Mesodermal cell (in vitro differentiated cells): ENCODE results near the gene CHIT1.

Source experiments
- H3K27ac ChIP-seq: 2 replicates; pipeline ENCODE4 v1.7.0; 2013; ENCODE audit warnings: mild to moderate bottlenecking, low read depth, low read length, moderate library complexity; ENCODE audit not compliant: severe bottlenecking
- H3K36me3 ChIP-seq: 2 replicates; pipeline ENCODE4 v1.7.1; 2013; ENCODE audit warnings: mild to moderate bottlenecking, low read length, moderate library complexity; ENCODE audit not compliant: control insufficient read depth, insufficient read depth
- H3K4me1 ChIP-seq: one replicate; pipeline ENCODE4 v1.7.1; 2013; ENCODE audit warnings: mild to moderate bottlenecking, low read length; ENCODE audit not compliant: insufficient read depth, control insufficient read depth, poor library complexity, severe bottlenecking
- H3K4me3 ChIP-seq: 2 replicates; pipeline ENCODE4 v1.7.0; 2013; ENCODE audit warnings: low read length, control low read depth, mild to moderate bottlenecking; ENCODE audit not compliant: insufficient read depth, poor library complexity, severe bottlenecking; ENCODE audit errors: extremely low read depth
- H3K9me3 ChIP-seq: 2 replicates; pipeline ENCODE4 v1.7.1; 2013; ENCODE audit warnings: mild to moderate bottlenecking, low read length, moderate library complexity; ENCODE audit not compliant: control insufficient read depth
- WGBS, 2 experiments: methylation state at CpG; one replicate each; pipeline ENCODE4 v1.1.5; 2013; ENCODE audit warnings: missing lambda C conversion rate in 2 of 2; ENCODE audit not compliant: insufficient coverage in 2 of 2; 5-methylcytosine and 5-hydroxymethylcytosine counted together

The CHIT1 gene

DNA sequence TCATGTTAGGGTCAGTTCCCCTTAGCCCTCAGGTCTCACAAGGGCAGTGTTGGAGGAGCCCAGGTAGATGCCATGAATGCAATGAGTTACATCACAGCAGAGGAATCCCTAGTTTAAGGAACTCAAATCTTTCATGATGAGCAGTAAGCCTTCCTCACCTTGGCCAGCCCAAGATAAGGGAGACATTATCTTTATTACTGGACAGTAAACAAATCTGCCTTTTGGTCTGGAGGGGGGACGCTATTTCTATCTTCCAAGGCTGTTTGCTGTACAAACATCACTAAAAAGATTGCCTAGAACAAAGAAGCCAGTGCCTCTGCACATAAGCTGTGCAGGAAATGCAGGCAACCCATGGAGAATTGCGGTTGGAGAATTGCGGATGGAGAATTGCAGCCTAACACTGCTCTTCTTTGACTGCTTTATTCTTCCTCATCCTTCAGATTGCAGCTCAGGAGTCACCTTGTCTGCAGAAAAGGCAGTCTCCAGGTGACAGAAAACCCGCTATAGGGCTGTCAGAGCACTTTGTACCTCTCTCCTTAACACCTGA lies 40.7 kb downstream of the CHIT1 start:
- 90 to 97% methylated on average over 3 of the region's 4 CpGs for WGBS, 2 experiments
- Histone ChIP-seq H3K9me3 (no peaks in the 10 kb centered on the region), H3K4me1 (peaks cover 19% of the 10 kb centered on the region), H3K36me3 (no peaks in the 10 kb centered on the region), H3K27ac (no peak overlapping the region), H3K4me3 (no peak overlapping the region)

DNA sequence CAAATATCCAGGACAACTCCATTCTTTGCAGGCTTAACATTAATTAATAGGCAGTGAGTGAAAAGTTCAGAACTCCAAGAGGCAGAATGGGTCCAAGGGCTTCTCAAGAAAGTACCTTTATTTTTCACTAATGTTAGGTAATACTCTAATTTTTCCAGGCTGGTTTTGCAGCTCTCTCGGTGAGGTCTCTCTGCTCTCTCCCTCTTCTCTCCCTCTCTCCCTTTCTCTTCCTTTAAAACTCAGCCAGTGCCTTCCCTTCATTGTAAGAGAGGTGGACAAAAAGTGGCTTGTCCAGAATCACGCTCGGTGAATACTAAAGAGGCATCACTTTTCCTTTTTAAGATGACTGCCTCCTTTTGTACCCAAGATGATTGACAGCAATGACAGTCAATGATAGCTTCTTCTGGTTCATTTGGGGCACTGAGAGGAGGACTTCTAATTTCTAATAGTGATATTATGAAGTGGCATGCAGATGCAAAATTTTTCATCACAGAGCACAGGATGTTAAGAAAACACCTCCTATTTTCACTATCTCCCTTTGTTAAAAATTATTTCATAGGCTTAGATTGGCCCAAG lies 41.7 kb downstream of the CHIT1 start:
- Histone ChIP-seq H3K9me3 (no peaks in the 10 kb centered on the region), H3K36me3 (no peaks in the 10 kb centered on the region), H3K27ac (no peak overlapping the region), H3K4me1 (peaks cover 19% of the 10 kb centered on the region), H3K4me3 (no peak overlapping the region)
- WGBS, 2 experiments = 100% methylated on average over 2 of the region's 3 CpGs; no CpG with 5 or more reads in 1 of the 2 experiments

DNA sequence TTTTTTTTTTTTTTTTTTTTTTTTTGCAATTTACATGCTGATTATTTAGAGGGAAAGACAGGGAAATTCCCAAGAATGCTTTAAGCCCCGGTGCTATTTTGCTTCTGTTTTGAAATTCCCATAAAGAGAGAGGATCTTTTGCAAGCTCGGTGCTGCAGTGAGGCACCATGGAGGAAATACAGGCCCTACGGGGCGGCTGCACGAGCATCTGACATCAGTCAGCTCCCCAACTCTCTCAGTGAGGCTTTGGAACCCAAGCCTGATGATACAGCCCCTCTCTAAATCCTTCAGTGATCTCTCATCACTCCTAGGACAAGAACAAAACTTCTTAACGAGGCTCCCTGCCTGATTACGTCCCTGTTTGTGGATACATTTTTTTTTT lies 42.2 kb downstream of the CHIT1 start:
- 35 to 41% methylated on average over 6 of the region's 7 CpGs for WGBS, 2 experiments

DNA sequence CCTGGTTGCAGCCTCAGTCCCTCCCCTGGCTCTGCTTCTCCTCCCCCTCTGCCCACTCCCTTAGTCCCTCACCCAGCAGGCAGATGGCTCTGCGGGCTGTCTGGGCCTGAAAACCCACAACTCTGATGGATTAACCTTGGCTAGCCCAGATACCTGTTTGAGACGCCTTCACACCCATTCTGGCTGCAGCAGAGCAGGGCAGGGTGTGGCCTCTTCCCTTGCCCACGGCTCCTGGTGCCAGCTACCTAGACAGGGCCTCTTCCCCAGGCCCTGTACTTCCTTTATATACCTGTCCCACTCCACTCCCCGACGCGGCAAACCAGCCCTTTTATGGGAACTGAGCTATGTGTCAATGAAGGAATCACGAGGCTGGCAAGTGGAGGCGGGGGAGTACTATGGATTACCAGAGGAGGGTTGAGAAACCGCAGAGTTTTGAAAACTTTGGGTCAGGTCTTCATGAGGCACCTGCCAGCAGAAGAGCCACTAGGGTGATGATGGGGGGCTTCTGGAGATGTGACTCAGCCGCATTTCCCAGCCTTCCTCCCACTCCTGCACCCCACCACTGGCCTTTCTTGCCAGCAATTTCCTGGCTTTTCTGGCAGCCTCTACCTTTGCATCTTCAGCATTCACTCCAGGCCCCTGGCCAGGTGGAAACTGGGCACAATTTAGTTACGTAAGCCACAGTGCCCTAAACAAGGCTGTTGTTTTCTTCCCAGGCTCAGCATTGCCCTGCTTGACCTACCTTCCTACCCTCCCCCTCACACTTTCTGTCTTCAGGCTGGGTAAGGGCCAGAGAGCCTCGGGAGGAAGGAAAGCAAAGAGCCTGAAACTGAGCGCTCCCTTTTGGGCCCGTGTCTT lies 42.8 kb downstream of the CHIT1 start, which contains the start of gene CHI3L1:
Gene CHI3L1, minus strand, starts transcription at position 259 of the 858 bp plus-strand sequence. Its CDS starts 81 bp downstream, at position 178.
- no peaks in the 10 kb centered on the region for H3K9me3 ChIP-seq
- no peaks in the 10 kb centered on the region for H3K36me3 ChIP-seq
- no peak within 1 kb of the TSS for H3K4me3 ChIP-seq
- no peak within 1 kb of the TSS for H3K27ac ChIP-seq
- peaks cover 19% of the 10 kb centered on the region for H3K4me1 ChIP-seq
- WGBS, 2 experiments = 55 to 58% methylated on average over 7 to 8 of the region's 14 CpGs

More for the DNA sequence above, 42.2 kb downstream of the CHIT1 start:
- Histone ChIP-seq H3K4me1 (peaks cover 19% of the 10 kb centered on the region), H3K27ac (no peak overlapping the region), H3K4me3 (no peak overlapping the region), H3K36me3 (no peaks in the 10 kb centered on the region), H3K9me3 (no peaks in the 10 kb centered on the region)

DNA sequence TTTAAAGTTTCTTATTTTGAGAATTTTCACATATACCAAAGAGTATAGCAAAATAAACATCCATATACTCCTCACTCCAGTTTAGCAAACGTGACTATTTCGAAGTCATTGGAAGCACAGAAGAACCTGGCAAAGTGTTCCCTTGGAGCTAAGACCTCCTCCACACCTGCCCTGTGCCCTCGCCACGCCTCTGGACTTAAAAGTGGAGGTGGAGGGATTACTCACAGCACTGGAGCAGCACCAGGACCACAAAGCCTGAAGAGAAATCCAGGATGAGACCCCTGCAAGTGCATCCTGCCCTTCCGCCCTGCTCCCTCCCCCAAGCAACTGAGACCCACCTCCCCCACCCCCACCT lies 43.4 kb downstream of the CHIT1 start:
- WGBS, 2 experiments = 72 to 80% methylated on average over 2 to 3 of the region's 5 CpGs
- Histone ChIP-seq H3K9me3 (no peaks in the 10 kb centered on the region), H3K36me3 (no peaks in the 10 kb centered on the region), H3K27ac (no peak overlapping the region), H3K4me3 (no peak overlapping the region), H3K4me1 (peaks cover 19% of the 10 kb centered on the region)

DNA sequence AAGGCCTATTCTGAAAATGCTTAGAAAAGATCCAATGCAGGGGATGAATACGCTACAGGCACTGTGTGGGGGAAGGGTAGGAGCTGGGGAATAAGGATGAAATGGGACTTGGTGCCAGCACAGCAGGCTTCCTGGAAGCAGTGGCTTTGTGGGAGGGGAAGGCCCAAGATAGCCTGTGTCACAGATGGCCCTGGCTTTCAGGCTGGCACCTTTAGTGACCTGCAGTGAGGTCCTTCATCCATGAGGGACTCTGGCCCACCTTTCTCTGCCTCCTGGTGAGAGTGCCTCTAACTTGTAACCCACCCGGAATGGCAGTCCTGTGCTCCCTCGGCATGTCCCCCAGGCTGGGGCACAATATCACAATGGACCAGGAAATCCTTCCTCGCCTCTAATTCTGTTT lies 43.9 kb downstream of the CHIT1 start:
- H3K4me3 ChIP-seq = no peak overlapping the region
- no peak overlapping the region for H3K27ac ChIP-seq
- H3K4me1 ChIP-seq = peaks cover 19% of the 10 kb centered on the region
- H3K9me3 ChIP-seq = no peaks in the 10 kb centered on the region
- WGBS, 2 experiments = 76 to 81% methylated on average over 4 of the region's 4 CpGs
- H3K36me3 ChIP-seq = no peaks in the 10 kb centered on the region

DNA sequence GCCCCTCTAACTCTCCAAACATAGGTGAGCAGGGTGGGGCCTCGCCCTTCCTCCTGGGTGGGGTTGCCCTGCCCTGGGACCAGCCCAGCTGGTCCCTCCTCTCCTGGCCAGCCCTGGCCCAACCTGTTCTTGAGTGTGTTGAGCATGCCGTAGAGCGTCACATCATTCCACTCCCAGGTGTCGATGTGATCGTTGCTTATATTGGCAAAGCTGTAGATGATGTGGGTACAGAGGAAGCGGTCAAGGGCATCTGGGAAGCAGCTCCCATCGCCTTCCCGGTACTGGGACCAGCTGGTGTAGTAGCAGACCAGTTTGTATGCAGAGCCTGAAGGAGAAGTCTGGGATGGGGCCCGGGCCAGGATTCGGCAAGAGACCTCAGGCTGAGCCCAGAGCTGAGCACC lies 44.4 kb downstream of the CHIT1 start:
- Histone ChIP-seq H3K27ac (no peak overlapping the region), H3K9me3 (no peaks in the 10 kb centered on the region), H3K36me3 (no peaks in the 10 kb centered on the region), H3K4me3 (no peak overlapping the region), H3K4me1 (peaks cover 19% of the 10 kb centered on the region)
- WGBS, 2 experiments = 93 to 94% methylated on average over 8 to 10 of the region's 10 CpGs

DNA sequence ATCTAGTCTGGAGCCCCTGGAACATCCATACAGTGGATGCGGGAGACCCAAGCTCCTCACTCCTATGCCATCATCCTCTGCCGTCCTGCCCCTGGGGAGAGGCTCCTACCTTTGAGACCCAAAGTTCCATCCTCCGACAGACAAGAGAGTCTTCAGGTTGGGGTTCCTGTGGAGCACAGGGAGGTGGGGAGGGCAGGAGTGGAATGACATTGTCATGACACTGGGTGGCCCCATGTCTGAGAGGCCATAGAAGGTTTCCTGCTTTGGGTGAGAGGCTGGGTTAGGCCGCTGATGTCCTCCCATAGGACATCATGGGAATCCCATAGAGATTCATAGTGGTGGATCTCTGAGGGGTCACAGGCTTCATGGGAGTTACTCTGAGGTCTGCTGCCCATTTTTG lies 45.0 kb downstream of the CHIT1 start:
- Histone ChIP-seq H3K4me1 (peaks cover 23% of the 10 kb centered on the region), H3K4me3 (no peak overlapping the region), H3K9me3 (no peaks in the 10 kb centered on the region), H3K36me3 (no peaks in the 10 kb centered on the region), H3K27ac (no peak overlapping the region)
- WGBS, 2 experiments = 86 to 100% methylated on average over 1 to 2 of the region's 4 CpGs

DNA sequence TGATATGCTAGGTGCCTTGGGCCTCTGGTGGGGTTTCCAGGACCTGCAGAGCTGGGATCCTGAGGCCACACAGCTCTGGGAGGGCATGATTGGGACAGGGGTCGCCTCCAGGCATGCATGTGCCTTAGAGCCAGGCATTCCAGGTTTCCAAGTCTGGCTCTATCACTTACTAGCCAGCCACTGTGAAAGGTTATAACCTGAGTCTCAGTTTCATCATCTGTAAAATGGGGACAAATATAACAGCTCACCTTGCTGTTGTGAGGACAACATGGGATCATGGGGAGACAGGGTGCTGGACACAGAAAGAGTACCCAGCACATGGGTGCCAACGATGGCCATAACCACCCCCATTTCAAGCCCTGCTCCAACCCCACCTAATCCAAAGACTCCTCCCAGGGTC lies 45.6 kb downstream of the CHIT1 start:
- Histone ChIP-seq H3K4me1 (peaks cover 30% of the 10 kb centered on the region), H3K27ac (no peak overlapping the region), H3K4me3 (no peak overlapping the region), H3K9me3 (no peaks in the 10 kb centered on the region), H3K36me3 (no peaks in the 10 kb centered on the region)
- 92% methylated on average over 2 of the region's 2 CpGs; no CpG with 5 or more reads in 1 of the 2 experiments for WGBS, 2 experiments

DNA sequence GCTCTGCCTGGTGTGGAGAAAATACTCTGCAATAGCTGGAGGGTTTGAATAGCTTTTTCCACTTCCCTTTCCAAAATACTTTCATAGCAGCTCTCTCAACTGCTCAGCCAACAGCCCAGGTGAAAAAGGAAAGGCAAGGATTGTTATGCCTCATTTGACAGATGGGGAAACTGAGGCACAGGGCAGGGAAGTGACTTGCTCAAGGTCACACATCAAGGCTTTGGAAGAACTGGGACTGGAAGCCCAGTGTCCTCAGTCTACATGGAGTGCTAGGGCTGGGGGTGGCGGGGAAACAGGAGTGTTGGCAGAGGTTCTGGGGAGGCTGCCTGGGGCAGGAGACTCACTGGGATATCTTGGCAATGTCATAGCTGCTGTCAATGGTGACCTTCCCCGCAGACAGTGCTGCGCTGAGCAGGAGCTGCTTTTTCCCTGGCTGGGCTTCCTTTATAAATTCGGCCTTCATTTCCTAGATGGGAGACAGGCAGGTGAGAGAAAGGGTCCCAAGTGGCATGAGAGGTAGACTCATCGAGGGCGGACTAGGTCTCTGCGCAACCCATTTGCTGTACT lies 47.0 kb downstream of the CHIT1 start:
- Histone ChIP-seq H3K4me3 (no peak overlapping the region), H3K4me1 (peaks cover 36% of the 10 kb centered on the region), H3K9me3 (no peaks in the 10 kb centered on the region), H3K36me3 (no peaks in the 10 kb centered on the region), H3K27ac (no peak overlapping the region)
- WGBS, 2 experiments = 98% methylated on average over 6 to 7 of the region's 7 CpGs
